K562 (cell line): ENCODE results near the gene SIRT3. TPM values are rescaled to one million over a fixed set of nuclear protein-coding genes. Genes with fewer than 3 reads are reported as not detected.

ENCODE experiments used
- AFF1 ChIP-seq, 2 experiments: fragments of 450-650 bp; IDR thresholded peaks; 2 replicates each; pipeline ENCODE4 v1.6.1; 2018; ENCODE audit warnings: mild to moderate bottlenecking in 2 of 2, low read depth in 1 of 2; ENCODE audit not compliant: partially characterized antibody in 2 of 2
- ATF4 ChIP-seq: fragments of 450-650 bp; formaldehyde crosslinking; IDR thresholded peaks from 2 replicates; pipeline ENCODE4 v1.4.0; 2022; ENCODE audit warnings: mild to moderate bottlenecking, moderate library complexity
- BHLHE40 ChIP-seq: IDR thresholded peaks from 2 replicates; pipeline ENCODE4 v1.6.1; 2011; ENCODE audit warnings: low read length, improper control_type of control experiment
- CREB3L1 ChIP-seq: fragments of 450-650 bp; IDR thresholded peaks from 2 replicates; pipeline ENCODE4 v1.6.1; 2014; ENCODE audit warnings: low read depth, mild to moderate bottlenecking, moderate library complexity, borderline replicate concordance
- CSDE1 ChIP-seq, 2 experiments: fragments of 450-650 bp; IDR thresholded peaks; 2 replicates each; pipeline ENCODE4 v1.6.1; 2016; ENCODE audit warnings: mild to moderate bottlenecking in 1 of 2
- ETV5 ChIP-seq: sonication (generic); formaldehyde crosslinking; IDR thresholded peaks from 2 replicates; pipeline ENCODE4 v1.4.0; 2020; ENCODE audit warnings: low read depth, mild to moderate bottlenecking, missing genetic modification reagents
- FOXP4 ChIP-seq: sonication (generic); formaldehyde crosslinking; IDR thresholded peaks from 2 replicates; pipeline ENCODE4 v1.8.0; 2022; ENCODE audit warnings: mild to moderate bottlenecking, missing genetic modification reagents, borderline replicate concordance
- HDAC8 ChIP-seq: fragments of 450-650 bp; IDR thresholded peaks from 2 replicates; pipeline ENCODE4 v1.6.1; 2016; ENCODE audit warnings: mild to moderate bottlenecking, missing genetic modification characterization, moderate library complexity, missing compliant biosample characterization
- HLTF ChIP-seq: fragments of 450-650 bp; IDR thresholded peaks from 2 replicates; pipeline ENCODE4 v1.6.1; 2016
- HMG20B ChIP-seq: fragments of 250-450 bp; sonication (Bioruptor Pico); IDR thresholded peaks from 2 replicates; pipeline ENCODE4 v1.5.0; 2021; ENCODE audit warnings: mild to moderate bottlenecking
- MAFG ChIP-seq: fragments of 450-650 bp; conservative IDR thresholded peaks from 2 replicates; pipeline ENCODE4 v1.6.1; 2016; ENCODE audit warnings: missing genetic modification characterization, missing compliant biosample characterization
- MED1 ChIP-seq: sonication (generic); formaldehyde crosslinking; IDR thresholded peaks from 2 replicates; pipeline ENCODE4 v1.8.1; 2023; ENCODE audit warnings: missing genetic modification reagents, borderline replicate concordance
- MLLT1 ChIP-seq, 2 experiments: fragments of 450-650 bp; IDR thresholded peaks; 2 replicates each; pipeline ENCODE4 v1.6.1; 2016
- MTA3 ChIP-seq: fragments of 450-650 bp; formaldehyde crosslinking; IDR thresholded peaks from 2 replicates; pipeline ENCODE4 v1.6.1; 2017; ENCODE audit warnings: mild to moderate bottlenecking, borderline replicate concordance
- NFIC ChIP-seq: fragments of 450-650 bp; IDR thresholded peaks from 2 replicates; pipeline ENCODE4 v1.6.1; 2017; ENCODE audit warnings: mild to moderate bottlenecking, inconsistent platforms
- RBFOX2 ChIP-seq: fragments of 200-400 bp; formaldehyde crosslinking; IDR thresholded peaks from 2 replicates; pipeline ENCODE4 v1.6.1; 2017; ENCODE audit warnings: low read depth, mild to moderate bottlenecking, low read length, moderate library complexity
- ZNF165 ChIP-seq: fragments of 250-450 bp; sonication (Bioruptor Pico); IDR thresholded peaks from 2 replicates; pipeline ENCODE4 v1.4.0; 2020; ENCODE audit warnings: borderline replicate concordance
- ZNF583 ChIP-seq: fragments of 250-450 bp; sonication (Bioruptor Pico); IDR thresholded peaks from 2 replicates; pipeline ENCODE4 v1.4.0; 2020
- ZZZ3 ChIP-seq: fragments of 450-650 bp; IDR thresholded peaks from 2 replicates; pipeline ENCODE4 v1.6.1; 2016; ENCODE audit warnings: antibody characterized with exemption, mild to moderate bottlenecking, moderate library complexity
- polyA plus RNA-seq, 8 experiments: library from polyadenylated mRNA; depleted of rRNA in 4 of 8; stranded (reverse) in 5 of 8; unstranded in 3 of 8; fragments of >200 nt; fragmentation: Nextera tagmentation in 2 of 8; fragmentation: Illumina TruSeq in 1 of 8; extraction: Ambion mirVana in 2 of 8; extraction: Trizol in 1 of 8; gene quantifications; 2 replicates each; pipeline versions ENCODE4 v1.2.1 to v1.2.3, GENCODE V29; 2011 to 2014; ENCODE audit warnings: inconsistent platforms in 1 of 8, missing spikeins in 1 of 8
- total RNA-seq, 7 experiments: library from RNA; depleted of rRNA in 6 of 7; stranded (reverse); fragments of >200 nt in 6 of 7; fragmentation: Illumina TruSeq in 2 of 7; extraction: Trizol in 2 of 7; gene quantifications; 2 replicates each; pipeline versions ENCODE4 v1.2.1 to v1.2.3, GENCODE V29; 2011 to 2021; ENCODE audit warnings: low replicate concordance in 1 of 7

The SIRT3 gene
- total and polyA plus RNA-seq, 9 of the 15 experiments (the other 6 are each of a cell fraction or from before 2014, with no cell fraction given) = 1.9 to 27.5 (median 14.5) TPM

- no peak for TF ChIP-seq AFF1 (IDR thresholded peaks at IDR 0.05; ENCODE audit: low read depth in 1 of 2, partially characterized antibody in 2 of 2)
- peak; percentile 56 for TF ChIP-seq MTA3
- no peak for TF ChIP-seq ZNF165 (CRISPR knock-in tag)
- no peak for TF ChIP-seq CSDE1 (IDR thresholded peaks at IDR 0.05)
- TF ChIP-seq ZNF583 (CRISPR knock-in tag) = no peak
- no peak for TF ChIP-seq MED1
- no peak for TF ChIP-seq MAFG (tag)
- no peak for TF ChIP-seq ATF4 (CRISPR knock-in tag)
- TF ChIP-seq HDAC8 (tag) = no peak
- 0 out of 2 replicates have a peak, but pooled peaks have one; percentile 24 for TF ChIP-seq NFIC
- TF ChIP-seq FOXP4 (CRISPR knock-in tag) = peak; percentile 35; the same call in 1 of the 2 replicates
- peak; percentile 74 to 75; a peak in 2 of 4 replicates for TF ChIP-seq MLLT1 (IDR thresholded peaks at IDR 0.05)
- no peak for TF ChIP-seq HMG20B
- TF ChIP-seq ZZZ3 = no peak
- TF ChIP-seq HLTF = no peak
- no peak for TF ChIP-seq BHLHE40
- peak; percentile 88 for TF ChIP-seq ETV5 (CRISPR knock-in tag)
- TF ChIP-seq CREB3L1 = peak; percentile 98
- TF ChIP-seq RBFOX2 = peak; percentile 98
Measured at GRCh38 chr11:207208-207862, 28.8 kb downstream of the SIRT3 start, which contains the start of the genes BET1L and RIC8A (continued).
